K562 (cell line): Measurements from ENCODE around the gene ROR2.
"Not testable (repeated sequence)": the region's sequence is repeated elsewhere in the genome, so short reads cannot be mapped to it uniquely, and the experiment has no call there.

Experiments used
- ATF1 ChIP-seq, 2 experiments: fragments of 450-650 bp in 1 of 2; IDR thresholded peaks; 2 replicates each; pipeline ENCODE4 v1.6.1; 2016; ENCODE audit warnings: missing compliant biosample characterization in 1 of 2, missing genetic modification characterization in 1 of 2
- E4F1 ChIP-seq: fragments of 250-450 bp; sonication (Bioruptor Pico); IDR thresholded peaks from 2 replicates; pipeline ENCODE4 v1.5.0; 2021; ENCODE audit warnings: mild to moderate bottlenecking, borderline replicate concordance
- GATAD2A ChIP-seq: fragments of 450-650 bp; IDR thresholded peaks from 2 replicates; pipeline ENCODE4 v1.6.1; 2017
- XRCC4 ChIP-seq: IDR thresholded peaks from one replicate; pipeline ENCODE4 v1.6.1; 2011; ENCODE audit not compliant: insufficient read depth, insufficient read length; ENCODE audit errors: extremely low read depth

- TF ChIP-seq GATAD2A; XRCC4; E4F1 (CRISPR knock-in tag); ATF1 (CRISPR knock-in tag; IDR thresholded peaks at IDR 0.05); ATF1 (tag; IDR thresholded peaks at IDR 0.05): not testable (repeated sequence)
Measured at GRCh38 chr9:91796516-91796915, 153.5 kb downstream of the ROR2 start.
